GM12878 (cell line): Measurements from ENCODE around the gene PPDPF. TPM values are rescaled to one million over a fixed set of nuclear protein-coding genes. Genes with fewer than 3 reads are reported as not detected.

ENCODE experiments used
- ATAC-seq: fragments of 200-7000 bp; cut with Tn5 transposase; 3 replicates; pipeline ENCODE4 v1.9.1; 2020; ENCODE audit warnings: mild to moderate bottlenecking, moderate library complexity
- BruUV-seq: library from RNA; stranded (reverse); fragments of 400-500 nt; replicated peaks from 2 replicates; lab custom pipeline; 2021; lab: Mats Ljungman, UMichigan
- CTCF ChIA-PET: fragments of 300-600 bp; sonication (Branson Sonifier 250); formaldehyde crosslinking; extraction: SDS; loops from one replicate; lab custom pipeline; 2021; ENCODE audit warnings: inconsistent platforms; lab: Yijun Ruan, JAX
- POLR2A ChIA-PET: fragments of 350-600 bp; formaldehyde crosslinking; extraction: SDS; loops from one replicate; lab custom pipeline; 2021; ENCODE audit warnings: inconsistent platforms; lab: Charles Lee
- RAD21 ChIA-PET: fragments of 300-600 bp; sonication (Branson Sonifier 250); formaldehyde crosslinking; loops from one replicate; lab custom pipeline; 2023; ENCODE audit warnings: antibody characterized with exemption; ENCODE audit not compliant: unreplicated experiment; lab: Charles Lee
- SMC1A ChIA-PET: fragments of 300-600 bp; sonication (Branson Sonifier 250); formaldehyde crosslinking; loops from one replicate; lab custom pipeline; 2023; ENCODE audit not compliant: unreplicated experiment, uncharacterized antibody; lab: Charles Lee
- DNase-seq: peaks from one replicate; pipeline ENCODE4 v3.0.0-alpha.2; 2011; ENCODE audit warnings: low read depth, low spot score
- FAIRE-seq: peaks from 3 replicates; lab custom pipeline; 2011; peaks lifted over from hg19 to GRCh38; lab: Jason Lieb, UNC
- H2AFZ ChIP-seq: 2 replicates; pipeline ENCODE4 v1.6.0; 2011; ENCODE audit warnings: low read depth, low read length, control low read depth; ENCODE audit not compliant: control insufficient read depth
- H3K27ac ChIP-seq: 2 replicates; pipeline ENCODE4 v1.5.1; 2011; ENCODE audit warnings: control low read depth; ENCODE audit not compliant: control insufficient read depth, insufficient read depth
- H3K27me3 ChIP-seq, 2 experiments: replicated peaks in 1 of 2; 2 replicates each; pipeline versions ENCODE4 v1.6.0 to v1.6.1; 2011; ENCODE audit warnings: low read length in 1 of 2; ENCODE audit not compliant: control insufficient read depth in 2 of 2, insufficient read depth in 2 of 2
- H3K36me3 ChIP-seq, 2 experiments: 2 replicates each; pipeline ENCODE4 v1.5.1; 2011; ENCODE audit warnings: low read length in 1 of 2; ENCODE audit not compliant: control insufficient read depth in 2 of 2, insufficient read depth in 2 of 2
- H3K4me1 ChIP-seq: 2 replicates; pipeline ENCODE4 v1.6.1; 2011; ENCODE audit warnings: mild to moderate bottlenecking, low read length, moderate library complexity, mixed read lengths; ENCODE audit not compliant: control insufficient read depth, insufficient read depth
- H3K4me2 ChIP-seq: 2 replicates; pipeline ENCODE4 v1.6.0; 2011; ENCODE audit warnings: control low read depth; ENCODE audit not compliant: control insufficient read depth, insufficient read depth
- H3K4me3 ChIP-seq: fragments of 200-600 bp; sonication (generic); 2 replicates; pipeline ENCODE4 v1.5.1; 2016
- H3K79me2 ChIP-seq: 2 replicates; pipeline ENCODE4 v1.6.0; 2011; ENCODE audit warnings: low read length; ENCODE audit not compliant: control insufficient read depth, insufficient read depth
- H3K9ac ChIP-seq: 2 replicates; pipeline ENCODE4 v1.8.0; 2011; ENCODE audit warnings: low read length, control low read depth, mixed read lengths; ENCODE audit not compliant: control insufficient read depth, insufficient read depth
- H3K9me3 ChIP-seq: replicated peaks from 3 replicates; pipeline ENCODE4 v1.5.1; 2011; ENCODE audit warnings: mild to moderate bottlenecking, low read length; ENCODE audit not compliant: control insufficient read depth, insufficient read depth
- H4K20me1 ChIP-seq: 2 replicates; pipeline ENCODE4 v1.6.0; 2011; ENCODE audit not compliant: control insufficient read depth, insufficient read depth
- ATF7 ChIP-seq: fragments of 450-650 bp; IDR thresholded peaks from 2 replicates; pipeline ENCODE4 v1.6.1; 2016; ENCODE audit warnings: low read depth, mild to moderate bottlenecking
- CHD2 ChIP-seq: IDR thresholded peaks from 2 replicates; pipeline ENCODE4 v1.6.1; 2011; ENCODE audit warnings: low read depth, low read length, improper control_type of control experiment, borderline replicate concordance
- CREB1 ChIP-seq: IDR thresholded peaks from 2 replicates; pipeline ENCODE4 v1.6.1; 2012; ENCODE audit warnings: low read depth, mild to moderate bottlenecking, inconsistent platforms
- CUX1 ChIP-seq: IDR thresholded peaks from 2 replicates; pipeline ENCODE4 v1.6.1; 2012; ENCODE audit warnings: improper control_type of control experiment, low read depth, low read length; ENCODE audit not compliant: insufficient replicate concordance
- HCFC1 ChIP-seq: fragments of 150-350 bp; IDR thresholded peaks from 2 replicates; pipeline ENCODE4 v1.6.1; 2014; ENCODE audit warnings: low read length
- IKZF2 ChIP-seq, 2 experiments: fragments of 450-650 bp; IDR thresholded peaks; 2 replicates each; pipeline ENCODE4 v1.6.1; 2017; ENCODE audit warnings: mild to moderate bottlenecking in 2 of 2, moderate library complexity in 2 of 2
- JUNB ChIP-seq: IDR thresholded peaks from 2 replicates; pipeline ENCODE4 v1.6.1; 2016; ENCODE audit warnings: antibody characterized with exemption, mild to moderate bottlenecking
- JUND ChIP-seq: IDR thresholded peaks from 2 replicates; pipeline ENCODE4 v1.6.1; 2012; ENCODE audit warnings: low read depth, mild to moderate bottlenecking, low read length, improper control_type of control experiment, moderate library complexity
- MYB ChIP-seq: fragments of 150-350 bp; IDR thresholded peaks from 2 replicates; pipeline ENCODE4 v1.6.1; 2014; ENCODE audit warnings: mild to moderate bottlenecking, low read depth, low read length, borderline replicate concordance
- NFYA ChIP-seq: IDR thresholded peaks from 2 replicates; pipeline ENCODE4 v1.6.1; 2011; ENCODE audit warnings: low read depth, mild to moderate bottlenecking, low read length, improper control_type of control experiment, borderline replicate concordance
- NFYB ChIP-seq: IDR thresholded peaks from 2 replicates; pipeline ENCODE4 v1.6.1; 2011; ENCODE audit warnings: low read depth, mild to moderate bottlenecking, low read length, improper control_type of control experiment, moderate library complexity; ENCODE audit not compliant: insufficient read depth
- NR2F1 ChIP-seq: fragments of 450-650 bp; conservative IDR thresholded peaks from 2 replicates; pipeline ENCODE4 v1.6.1; 2017; ENCODE audit warnings: mild to moderate bottlenecking
- POLR2AphosphoS5 ChIP-seq: IDR thresholded peaks from 2 replicates; pipeline ENCODE4 v1.6.1; 2011; ENCODE audit warnings: mild to moderate bottlenecking, low read length, inconsistent platforms
- ZNF217 ChIP-seq: fragments of 450-650 bp; IDR thresholded peaks from 2 replicates; pipeline ENCODE4 v1.6.1; 2017; ENCODE audit warnings: antibody characterized with exemption, mild to moderate bottlenecking
- whole genome bisulfite sequencing: methylation state at CpG from one replicate; pipeline ENCODE4 v1.1.6; 2016; ENCODE audit warnings: low lambda C conversion rate; ENCODE audit not compliant: insufficient replicate concordance, insufficient coverage; ENCODE audit errors: missing lambda C conversion rate; 5-methylcytosine and 5-hydroxymethylcytosine counted together
- in situ Hi-C: fragments of 300-500 bp; cut with MboI; formaldehyde crosslinking; loops from 9 replicates; pipeline ENCODE4 v1.14.3; 2018; ENCODE audit warnings: mixed read lengths
- intact Hi-C: fragments of 100-400 bp; cut with micrococcal nuclease; formaldehyde crosslinking; loops from one replicate; pipeline ENCODE4 v1.14.2; 2022; ENCODE audit not compliant: unreplicated experiment
- polyA plus RNA-seq, 11 experiments: library from polyadenylated mRNA; depleted of rRNA in 4 of 11; unstranded in 6 of 11; stranded (reverse) in 5 of 11; fragments of >200 nt; fragmentation: Nextera tagmentation in 4 of 11; fragmentation: Illumina TruSeq in 1 of 11; extraction: Ambion mirVana in 4 of 11; extraction: Trizol in 1 of 11; gene quantifications; 1 replicate in 1 of 11; 2 replicates in 10 of 11; pipeline versions ENCODE4 v1.2.1 to v1.2.3, GENCODE V29; 2011 to 2016; ENCODE audit warnings: inconsistent platforms in 2 of 11, missing spikeins in 2 of 11, low read depth in 1 of 11
- total RNA-seq, 4 experiments: library from RNA; depleted of rRNA in 3 of 4; stranded (reverse); fragments of >200 nt in 3 of 4; fragmentation: Illumina TruSeq in 1 of 4; extraction: Trizol in 1 of 4; gene quantifications; 2 replicates each; pipeline versions ENCODE4 v1.2.1 to v1.2.3, GENCODE V29; 2013 to 2021

Gene PPDPF
- total and polyA plus RNA-seq, 10 of the 15 experiments (the other 5 are each of a cell fraction or from before 2014, with no cell fraction given): 0.32 to 154 (median 22.8) TPM

- Histone ChIP-seq H3K36me3 (no peaks in the 10 kb centered on the region), H3K9ac (no peak overlapping the region), H3K27me3 (no peaks in the 10 kb centered on the region; a peak in 1 of 4 replicates), H3K4me1 (no peaks in the 10 kb centered on the region), H3K9me3 (no peaks in the 10 kb centered on the region; the same call in 2 of the 3 replicates), H3K79me2 (no peaks in the 10 kb centered on the region), H3K27ac (no peak overlapping the region), H3K4me3 (no peak overlapping the region), H2AFZ (no peak overlapping the region), H3K4me2 (no peak overlapping the region), H4K20me1 (no peaks in the 10 kb centered on the region)
- ATAC-seq: no peak
- RAD21 ChIA-PET: no interaction called here
- no peak for FAIRE-seq
- SMC1A ChIA-PET: no interaction called here
- no peak for DNase-seq
- in situ Hi-C loops: no loop called here
- intact Hi-C loops: no loop called here
- TF ChIP-seq JUNB (no peak), POLR2AphosphoS5 (no peak), NFYB (no peak), CREB1 (no peak), NR2F1 (no peak), ATF7 (no peak), CHD2 (no peak), CUX1 (no peak), IKZF2 (IDR thresholded peaks at IDR 0.05) (no peak), HCFC1 (no peak), MYB (no peak), NFYA (no peak), ZNF217 (no peak), JUND (no peak)
- CTCF ChIA-PET: no interaction called here
- WGBS: 37% methylated on average over 8 of the region's 8 CpGs
- no TSS peak for BruUV-seq
- POLR2A ChIA-PET: no interaction called here
These were observed 15.3 kb upstream of the PPDPF start for GRCh38 chr20:63505281-63505680.
